ENCODE data around the gene PPP3CA. TPM values are rescaled to one million over a fixed set of nuclear protein-coding genes. Genes with fewer than 3 reads are reported as not detected.

Gene PPP3CA
- total and polyA plus RNA-seq, 11 donors = 5.9 to 32.5 (median 19.3) TPM

DNA sequence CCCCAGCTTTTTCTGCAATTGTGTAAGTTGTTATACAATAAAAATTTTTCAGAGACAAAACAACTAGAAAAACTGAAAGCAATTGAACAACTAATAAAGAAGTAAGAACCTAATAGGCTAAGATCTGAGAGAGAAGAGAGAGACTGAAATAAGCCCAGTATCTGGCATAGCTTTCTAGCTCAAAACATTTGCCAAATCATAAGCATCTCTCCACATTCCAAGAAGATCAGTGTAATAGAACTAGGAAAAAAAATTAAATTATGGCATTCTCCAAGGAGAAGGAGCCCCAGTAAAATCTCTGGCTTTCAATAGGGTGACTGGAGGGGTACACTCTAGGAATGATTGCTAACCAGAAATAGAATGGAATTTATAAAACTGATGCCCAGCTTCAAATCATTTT lies 19.0 kb upstream of the PPP3CA start:
- H3K27me3 ChIP-seq = no peaks in the 10 kb centered on the region
- no peak overlapping the region for H3K4me3 ChIP-seq
- no peak for DNase-seq
- ATAC-seq = no peak
- no peaks in the 10 kb centered on the region for H3K36me3 ChIP-seq
- no peak overlapping the region for H3K27ac ChIP-seq
- peaks cover 0 to 10% (median 0%) of the 10 kb centered on the region in 12 donors for H3K9me3 ChIP-seq
- TF ChIP-seq, protein P1, sequence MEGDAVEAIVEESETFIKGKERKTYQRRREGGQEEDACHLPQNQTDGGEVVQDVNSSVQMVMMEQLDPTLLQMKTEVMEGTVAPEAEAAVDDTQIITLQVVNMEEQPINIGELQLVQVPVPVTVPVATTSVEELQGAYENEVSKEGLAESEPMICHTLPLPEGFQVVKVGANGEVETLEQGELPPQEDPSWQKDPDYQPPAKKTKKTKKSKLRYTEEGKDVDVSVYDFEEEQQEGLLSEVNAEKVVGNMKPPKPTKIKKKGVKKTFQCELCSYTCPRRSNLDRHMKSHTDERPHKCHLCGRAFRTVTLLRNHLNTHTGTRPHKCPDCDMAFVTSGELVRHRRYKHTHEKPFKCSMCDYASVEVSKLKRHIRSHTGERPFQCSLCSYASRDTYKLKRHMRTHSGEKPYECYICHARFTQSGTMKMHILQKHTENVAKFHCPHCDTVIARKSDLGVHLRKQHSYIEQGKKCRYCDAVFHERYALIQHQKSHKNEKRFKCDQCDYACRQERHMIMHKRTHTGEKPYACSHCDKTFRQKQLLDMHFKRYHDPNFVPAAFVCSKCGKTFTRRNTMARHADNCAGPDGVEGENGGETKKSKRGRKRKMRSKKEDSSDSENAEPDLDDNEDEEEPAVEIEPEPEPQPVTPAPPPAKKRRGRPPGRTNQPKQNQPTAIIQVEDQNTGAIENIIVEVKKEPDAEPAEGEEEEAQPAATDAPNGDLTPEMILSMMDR (IDR thresholded peaks at IDR 0.05) = no peak
- TF ChIP-seq POLR2A (IDR thresholded peaks at IDR 0.05) = no peak
- intact Hi-C loops (cut with DNase I) = no loop called here
- H3K4me1 ChIP-seq = no peaks in the 10 kb centered on the region

DNA sequence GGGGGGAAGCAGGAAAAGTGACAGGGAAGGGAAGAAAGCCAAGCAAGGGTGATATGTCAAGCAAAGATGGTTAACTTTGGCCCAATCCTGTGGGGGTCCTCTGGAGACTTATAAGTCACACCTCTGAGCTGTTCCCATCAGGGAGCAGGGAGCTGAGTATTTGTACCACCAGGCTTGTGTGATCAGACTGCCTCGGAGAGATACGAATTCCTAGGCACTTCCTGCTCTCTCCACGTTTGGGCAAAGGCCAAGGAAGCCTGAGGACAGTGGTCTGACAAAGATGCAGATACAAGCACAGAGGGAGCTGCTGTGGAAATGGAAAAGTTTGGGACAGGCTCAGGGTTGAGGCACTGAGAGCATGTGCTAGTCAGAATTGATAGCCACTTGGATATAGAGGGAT lies 10.4 kb upstream of the PPP3CA start:
- Histone ChIP-seq H3K27me3 (no peaks in the 10 kb centered on the region), H3K36me3 (no peaks in the 10 kb centered on the region), H3K4me1 (peaks cover 0 to 2% (median 0%) of the 10 kb centered on the region in 12 donors), H3K27ac (no peak overlapping the region), H3K4me3 (no peak overlapping the region), H3K9me3 (no peaks in the 10 kb centered on the region)
- intact Hi-C loops (cut with DNase I) = loop anchor here in 1 of 10 donors (10.0 kb wide), 1 partner anchor 377 kb away; no protein-coding TSS in a partner anchor
- DNase-seq (no peak), ATAC-seq (no peak)
- WGBS, 4 donors = 17 to 36% (median 28%) methylated on average over 3 of the region's 3 CpGs
- TF ChIP-seq POLR2A (IDR thresholded peaks at IDR 0.05) = no peak
- TF ChIP-seq, protein P1 (IDR thresholded peaks at IDR 0.05) = no peak

DNA sequence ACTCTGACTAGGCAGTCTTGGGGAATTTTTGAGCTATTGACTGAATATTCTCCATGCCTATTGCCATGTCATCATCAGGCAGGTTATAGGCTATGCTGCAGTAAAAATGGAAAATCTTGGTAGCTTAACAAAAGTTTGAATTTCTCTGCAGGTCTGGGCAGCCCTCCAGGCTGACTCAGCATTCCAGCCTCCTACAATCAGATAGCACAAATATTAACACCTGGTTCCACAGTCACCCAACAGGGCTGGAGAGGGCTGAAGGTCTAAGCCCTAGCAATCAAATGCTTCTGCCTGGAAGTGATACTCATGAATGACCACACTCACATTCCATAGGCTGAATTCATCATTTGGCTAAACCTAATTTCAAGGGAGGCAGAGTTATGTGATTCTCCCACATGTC lies 9.6 kb upstream of the PPP3CA start:
- TF ChIP-seq, protein P1 (IDR thresholded peaks at IDR 0.05) = no peak
- no peak for TF ChIP-seq POLR2A (IDR thresholded peaks at IDR 0.05)

DNA sequence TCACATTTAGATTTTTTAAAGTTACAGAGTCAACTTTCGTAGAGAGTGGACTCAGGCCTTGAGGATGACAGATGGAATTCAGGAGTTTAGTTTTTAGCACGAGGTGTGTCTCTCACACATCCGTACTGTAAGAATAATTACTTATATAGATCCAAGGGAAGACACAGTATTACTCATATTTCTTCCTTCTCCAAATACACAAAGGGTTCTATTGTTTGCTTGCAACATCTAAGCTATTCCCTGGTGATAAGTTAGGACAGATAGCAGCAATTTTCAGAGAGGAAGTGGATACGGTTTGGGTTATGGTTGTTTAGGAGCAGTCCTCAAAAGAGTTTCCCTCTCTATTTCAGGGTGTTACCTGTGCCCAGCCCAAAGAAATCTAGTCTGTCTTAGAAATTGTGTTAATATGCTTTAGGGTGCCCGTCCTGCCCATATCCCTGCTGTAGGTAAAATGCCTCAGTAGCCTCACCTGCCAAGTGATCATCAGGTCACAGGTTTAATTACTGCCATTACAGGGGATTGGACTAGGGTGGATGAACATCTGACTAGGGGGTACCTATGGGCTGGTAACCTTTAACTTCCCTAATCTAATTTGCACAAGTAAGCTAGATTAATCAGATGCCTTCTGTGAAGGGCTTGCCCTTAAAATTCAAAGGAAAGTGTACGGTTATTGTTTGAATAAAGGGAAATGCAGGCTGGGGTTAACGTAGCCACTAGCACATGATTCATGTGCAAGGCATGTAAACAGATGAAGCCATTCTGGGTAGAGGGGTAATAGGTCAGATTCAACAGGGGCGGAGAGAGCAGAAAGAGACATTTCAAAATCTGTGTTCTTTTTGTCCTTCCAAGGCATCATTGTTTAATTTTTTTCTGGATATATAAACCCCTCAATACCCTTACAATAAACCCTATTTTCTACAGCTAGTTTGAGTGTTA lies 8.7 kb upstream of the PPP3CA start:
- intact Hi-C loops (cut with DNase I) = loop anchor here in 1 of 10 donors (10.0 kb wide), 1 partner anchor 379 kb away; no protein-coding TSS in a partner anchor
- H3K27me3 ChIP-seq = no peaks in the 10 kb centered on the region
- no peak for DNase-seq
- H3K4me3 ChIP-seq = no peak overlapping the region
- H3K27ac ChIP-seq = no peak overlapping the region
- H3K36me3 ChIP-seq = no peaks in the 10 kb centered on the region
- no peak for TF ChIP-seq POLR2A (IDR thresholded peaks at IDR 0.05)
- TF ChIP-seq, protein P1 (IDR thresholded peaks at IDR 0.05) = no peak
- 66 to 77% (median 74%) methylated on average over 8 of the region's 8 CpGs for WGBS, 4 donors
- H3K4me1 ChIP-seq = peaks cover 0 to 2% (median 0%) of the 10 kb centered on the region in 12 donors
- H3K9me3 ChIP-seq = no peaks in the 10 kb centered on the region
- peak in 1 of 4 donors; percentile 42 for ATAC-seq

More for the DNA sequence above, 9.6 kb upstream of the PPP3CA start:
- intact Hi-C loops (cut with DNase I) = loop anchor here in 1 of 10 donors (10.0 kb wide), 1 partner anchor 378 kb away; no protein-coding TSS in a partner anchor
- Histone ChIP-seq H3K36me3 (no peaks in the 10 kb centered on the region), H3K9me3 (no peaks in the 10 kb centered on the region), H3K27ac (no peak overlapping the region), H3K4me3 (no peak overlapping the region), H3K4me1 (peaks cover 0 to 2% (median 0%) of the 10 kb centered on the region in 12 donors), H3K27me3 (no peaks in the 10 kb centered on the region)
- no peak for DNase-seq
- ATAC-seq = no peak
